DOHH2 (cell line): ENCODE data around the gene TPM3.

Experiments
- H3F3A ChIP-seq: fragments of 200-600 bp; sonication (generic), shearing (Covaris generic); 2 replicates; pipeline ENCODE4 v1.6.0; 2016; ENCODE audit warnings: antibody characterized with exemption, mild to moderate bottlenecking; ENCODE audit not compliant: control insufficient read depth, insufficient read depth
- H3K27ac ChIP-seq: fragments of 200-600 bp; sonication (generic); 2 replicates; pipeline ENCODE4 v1.5.1; 2014; ENCODE audit warnings: low read depth, mild to moderate bottlenecking, low read length, moderate library complexity
- H3K27me3 ChIP-seq: fragments of 200-600 bp; sonication (generic); 2 replicates; pipeline ENCODE4 v1.6.1; 2014; ENCODE audit warnings: mild to moderate bottlenecking, low read length, mixed read lengths; ENCODE audit not compliant: control insufficient read depth
- H3K36me3 ChIP-seq: fragments of 200-600 bp; sonication (generic); 2 replicates; pipeline ENCODE4 v1.6.1; 2014; ENCODE audit warnings: mild to moderate bottlenecking, low read length, moderate library complexity, mixed read lengths; ENCODE audit not compliant: control insufficient read depth
- H3K4me1 ChIP-seq: fragments of 200-600 bp; sonication (generic); 2 replicates; pipeline ENCODE4 v1.6.1; 2014; ENCODE audit warnings: mild to moderate bottlenecking, low read length, mixed read lengths; ENCODE audit not compliant: control insufficient read depth
- H3K4me2 ChIP-seq: fragments of 200-600 bp; sonication (generic); 2 replicates; pipeline ENCODE4 v1.6.0; 2014; ENCODE audit warnings: mild to moderate bottlenecking, low read length, moderate library complexity
- H3K4me3 ChIP-seq: fragments of 200-600 bp; sonication (generic); 2 replicates; pipeline ENCODE4 v1.5.1; 2014; ENCODE audit warnings: mild to moderate bottlenecking, low read length, mixed read lengths
- H3K79me2 ChIP-seq: fragments of 200-600 bp; sonication (generic); 2 replicates; pipeline ENCODE4 v1.6.1; 2014; ENCODE audit warnings: mild to moderate bottlenecking, low read length, mixed read lengths; ENCODE audit not compliant: control insufficient read depth
- H3K9me2 ChIP-seq: fragments of 200-600 bp; sonication (generic); replicated peaks from 2 replicates; pipeline ENCODE4 v1.6.1; 2014; ENCODE audit warnings: mild to moderate bottlenecking, low read length, mixed read lengths; ENCODE audit not compliant: control insufficient read depth
- H3K9me3 ChIP-seq: fragments of 200-600 bp; sonication (generic); 2 replicates; pipeline ENCODE4 v1.6.1; 2014; ENCODE audit warnings: antibody characterized with exemption, low read length, mixed read lengths; ENCODE audit not compliant: control insufficient read depth, insufficient read depth
- H4K20me1 ChIP-seq: fragments of 200-600 bp; sonication (generic); 2 replicates; pipeline ENCODE4 v1.6.0; 2014; ENCODE audit warnings: low read depth, mild to moderate bottlenecking, antibody characterized with exemption, low read length, moderate library complexity; ENCODE audit not compliant: control insufficient read depth, insufficient read depth
- CTCF ChIP-seq: fragments of 200-600 bp; sonication (generic); IDR thresholded peaks from one replicate; pipeline ENCODE4 v1.5.1; 2014; ENCODE audit warnings: antibody characterized with exemption, mild to moderate bottlenecking, low read depth, low read length; ENCODE audit not compliant: poor library complexity, severe bottlenecking
- EZH2phosphoT487 ChIP-seq: fragments of 200-600 bp; sonication (generic); IDR thresholded peaks from 2 replicates; pipeline ENCODE4 v1.6.1; 2017; ENCODE audit warnings: borderline replicate concordance, mild to moderate bottlenecking, antibody characterized with exemption, low read length, moderate library complexity, mixed read lengths

The TPM3 gene

GRCh38 chr1:154225370-154225769, 33.5 kb upstream of the TPM3 start:
- no peak overlapping the region for H3K27ac ChIP-seq
- H3K36me3 ChIP-seq: peaks cover 93% of the 10 kb centered on the region
- no peaks in the 10 kb centered on the region for H3K27me3 ChIP-seq
- H3K9me2 ChIP-seq: no peaks in the 10 kb centered on the region
- peaks cover 25% of the 10 kb centered on the region for H3K4me1 ChIP-seq
- H3K4me2 ChIP-seq: no peak overlapping the region
- peaks cover 31% of the 10 kb centered on the region; the same call in 1 of the 2 replicates for H4K20me1 ChIP-seq
- H3F3A ChIP-seq: 0 out of 2 replicates have a peak, but pooled peaks cover 2% of the 10 kb centered on the region
- H3K9me3 ChIP-seq: peaks cover 3% of the 10 kb centered on the region; the same call in 1 of the 2 replicates
- TF ChIP-seq CTCF (no peak), EZH2phosphoT487 (no peak)
- H3K79me2 ChIP-seq: peaks cover 96% of the 10 kb centered on the region
- no peak overlapping the region for H3K4me3 ChIP-seq

- peaks cover 97% of the 10 kb centered on the region for H3K79me2 ChIP-seq
- H3F3A ChIP-seq: no peaks in the 10 kb centered on the region
- TF ChIP-seq EZH2phosphoT487 (no peak), CTCF (no peak)
- peaks cover 31% of the 10 kb centered on the region; the same call in 1 of the 2 replicates for H4K20me1 ChIP-seq
- no peak overlapping the region for H3K27ac ChIP-seq
- peaks cover 3% of the 10 kb centered on the region; the same call in 1 of the 2 replicates for H3K9me3 ChIP-seq
- no peaks in the 10 kb centered on the region for H3K27me3 ChIP-seq
- peak overlapping the region; percentile 1; the same call in 1 of the 2 replicates for H3K4me3 ChIP-seq
- peaks cover 92% of the 10 kb centered on the region for H3K36me3 ChIP-seq
- H3K9me2 ChIP-seq: no peaks in the 10 kb centered on the region
- peaks cover 35% of the 10 kb centered on the region for H3K4me1 ChIP-seq
- H3K4me2 ChIP-seq: peak overlapping the region; percentile 72
Observed at GRCh38 chr1:154223621-154224020, 31.7 kb upstream of the TPM3 start.

GRCh38 chr1:154222918-154223317, 31.0 kb upstream of the TPM3 start:
- no peaks in the 10 kb centered on the region for H3K27me3 ChIP-seq

More at GRCh38 chr1:154222918-154223317, 31.0 kb upstream of the TPM3 start:
- Histone ChIP-seq H4K20me1 (peaks cover 31% of the 10 kb centered on the region; the same call in 1 of the 2 replicates), H3F3A (no peaks in the 10 kb centered on the region), H3K9me3 (peaks cover 3% of the 10 kb centered on the region; the same call in 1 of the 2 replicates), H3K9me2 (no peaks in the 10 kb centered on the region), H3K36me3 (peaks cover 92% of the 10 kb centered on the region), H3K4me1 (peaks cover 42% of the 10 kb centered on the region), H3K79me2 (peaks cover 97% of the 10 kb centered on the region), H3K27ac (no peak overlapping the region), H3K4me2 (peak overlapping the region; percentile 72), H3K4me3 (peak overlapping the region; percentile 72)
- TF ChIP-seq EZH2phosphoT487: no peak
- no peak for TF ChIP-seq CTCF
